H9 (cell line): ENCODE results near the gene CD52. TPM values are rescaled to one million over a fixed set of nuclear protein-coding genes. Genes with fewer than 3 reads are reported as not detected.
A peak's percentile ranks its signal among the peaks of the same experiment; 100 is the strongest.

Experiments
- DNase-seq: peaks from one replicate; pipeline ENCODE4 v3.0.0-alpha.2; 2017
- H2AFZ ChIP-seq: one replicate; pipeline ENCODE4 v1.6.1; 2013; ENCODE audit warnings: mild to moderate bottlenecking, low read length, control low read depth, moderate library complexity
- H2AK5ac ChIP-seq: 2 replicates; pipeline ENCODE4 v1.6.1; 2013; ENCODE audit warnings: low read length, control low read depth, mixed read lengths; ENCODE audit not compliant: insufficient read length
- H2BK120ac ChIP-seq: one replicate; pipeline ENCODE4 v1.6.1; 2013; ENCODE audit warnings: low read depth, mild to moderate bottlenecking, low read length, control low read depth, inconsistent platforms; ENCODE audit not compliant: poor library complexity, severe bottlenecking
- H2BK12ac ChIP-seq: 2 replicates; pipeline ENCODE4 v1.6.1; 2013; ENCODE audit warnings: low read length, control low read depth, mixed read lengths, low read depth; ENCODE audit not compliant: insufficient read length
- H2BK15ac ChIP-seq: 2 replicates; pipeline ENCODE4 v1.6.1; 2013; ENCODE audit warnings: low read depth, low read length, control low read depth
- H2BK20ac ChIP-seq: one replicate; pipeline ENCODE4 v1.6.1; 2013; ENCODE audit warnings: low read depth, mild to moderate bottlenecking, low read length, control low read depth, inconsistent platforms; ENCODE audit not compliant: poor library complexity, severe bottlenecking
- H2BK5ac ChIP-seq: 2 replicates; pipeline ENCODE4 v1.6.1; 2013; ENCODE audit warnings: low read length, control low read depth, mixed read lengths; ENCODE audit not compliant: insufficient read length
- H3K14ac ChIP-seq: 2 replicates; pipeline ENCODE4 v1.6.1; 2013; ENCODE audit warnings: low read length, control low read depth; ENCODE audit not compliant: insufficient read depth
- H3K18ac ChIP-seq: 2 replicates; pipeline ENCODE4 v1.6.1; 2013; ENCODE audit warnings: low read depth, mild to moderate bottlenecking, mixed read lengths, low read length, control low read depth; ENCODE audit not compliant: insufficient read length
- H3K23ac ChIP-seq: 2 replicates; pipeline ENCODE4 v1.6.1; 2013; ENCODE audit warnings: low read length, control low read depth, mixed read lengths, low read depth; ENCODE audit not compliant: insufficient read length
- H3K23me2 ChIP-seq: 2 replicates; pipeline ENCODE4 v1.6.1; 2013; ENCODE audit warnings: low read depth, mild to moderate bottlenecking, mixed read lengths, low read length, control low read depth; ENCODE audit not compliant: insufficient read length, poor library complexity, severe bottlenecking
- H3K27ac ChIP-seq: 2 replicates; pipeline ENCODE4 v1.5.1; 2013; ENCODE audit warnings: low read length, control low read depth, mixed read lengths, low read depth; ENCODE audit not compliant: insufficient read length
- H3K27me3 ChIP-seq: 2 replicates; pipeline ENCODE4 v1.6.1; 2013; ENCODE audit warnings: low read length, control low read depth, inconsistent platforms; ENCODE audit not compliant: insufficient read depth
- H3K4ac ChIP-seq: 2 replicates; pipeline ENCODE4 v1.6.1; 2013; ENCODE audit warnings: low read depth, mild to moderate bottlenecking, control low read depth, inconsistent platforms, low read length, moderate library complexity
- H3K4me1 ChIP-seq: 2 replicates; pipeline ENCODE4 v1.6.1; 2013; ENCODE audit warnings: low read length, control low read depth, inconsistent platforms; ENCODE audit not compliant: insufficient read depth
- H3K4me2 ChIP-seq: 2 replicates; pipeline ENCODE4 v1.6.1; 2013; ENCODE audit warnings: low read length, control low read depth, mixed read lengths; ENCODE audit not compliant: insufficient read length, insufficient read depth
- H3K56ac ChIP-seq: 2 replicates; pipeline ENCODE4 v1.6.1; 2013; ENCODE audit warnings: low read depth, mild to moderate bottlenecking, mixed read lengths, low read length, control low read depth; ENCODE audit not compliant: insufficient read length
- H3K79me1 ChIP-seq: 2 replicates; pipeline ENCODE4 v1.6.1; 2013; ENCODE audit warnings: low read depth, mild to moderate bottlenecking, moderate library complexity, low read length, control low read depth, inconsistent platforms; ENCODE audit not compliant: insufficient read depth, poor library complexity, severe bottlenecking
- H3K79me2 ChIP-seq: 2 replicates; pipeline ENCODE4 v1.6.1; 2013; ENCODE audit warnings: low read length, control low read depth, inconsistent platforms; ENCODE audit not compliant: insufficient read depth
- H3K9ac ChIP-seq: 2 replicates; pipeline ENCODE4 v1.6.1; 2013; ENCODE audit warnings: low read length, control low read depth, mixed read lengths; ENCODE audit not compliant: insufficient read length; ENCODE audit errors: extremely low read depth
- H3K9me3 ChIP-seq: one replicate; pipeline ENCODE4 v1.6.1; 2013; ENCODE audit warnings: low read depth, low read length, inconsistent platforms; ENCODE audit not compliant: control insufficient read depth
- H3T11ph ChIP-seq: one replicate; pipeline ENCODE4 v1.6.1; 2013; ENCODE audit warnings: mild to moderate bottlenecking, low read length, control low read depth, inconsistent platforms
- H4K20me1 ChIP-seq: one replicate; pipeline ENCODE4 v1.6.1; 2013; ENCODE audit not compliant: control insufficient read depth, insufficient read length, insufficient read depth
- H4K5ac ChIP-seq: 2 replicates; pipeline ENCODE4 v1.6.1; 2013; ENCODE audit warnings: low read depth, mild to moderate bottlenecking, mixed read lengths, low read length, control low read depth; ENCODE audit not compliant: insufficient read length
- H4K8ac ChIP-seq: replicated peaks from 2 replicates; pipeline ENCODE4 v1.6.1; 2013; ENCODE audit warnings: low read length, control low read depth, mixed read lengths, low read depth; ENCODE audit not compliant: insufficient read length
- H4K91ac ChIP-seq: 2 replicates; pipeline ENCODE4 v1.6.1; 2013; ENCODE audit warnings: low read depth, mild to moderate bottlenecking, moderate library complexity, mixed read lengths, low read length, control low read depth; ENCODE audit not compliant: insufficient read length
- H3K27ac Mint-ChIP-seq, 3 experiments: 2 replicates in 2 of 3; 3 replicates in 1 of 3; pipeline ENCODE4 v1.8.0; 2020 to 2021; ENCODE audit warnings: mixed read lengths in 3 of 3, mild to moderate bottlenecking in 1 of 3, moderate library complexity in 1 of 3
- H3K27me3 Mint-ChIP-seq: 2 replicates; pipeline ENCODE4 v1.8.0; 2021; ENCODE audit warnings: low read depth, mild to moderate bottlenecking, moderate library complexity, mixed read lengths
- H3K36me3 Mint-ChIP-seq, 3 experiments: 2 replicates in 2 of 3; 3 replicates in 1 of 3; pipeline ENCODE4 v1.8.0; 2020 to 2021; ENCODE audit warnings: low read depth in 3 of 3, mixed read lengths in 3 of 3; ENCODE audit not compliant: insufficient read depth in 1 of 3
- H3K4me1 Mint-ChIP-seq, 2 experiments: 2 replicates each; pipeline ENCODE4 v1.8.0; 2020; ENCODE audit warnings: mixed read lengths in 2 of 2
- H3K4me3 Mint-ChIP-seq, 2 experiments: 2 replicates in 1 of 2; 3 replicates in 1 of 2; pipeline ENCODE4 v1.8.0; 2020 to 2021; ENCODE audit warnings: mild to moderate bottlenecking in 2 of 2, mixed read lengths in 2 of 2, moderate library complexity in 1 of 2
- H3K9me3 Mint-ChIP-seq, 2 experiments: 2 replicates in 1 of 2; 3 replicates in 1 of 2; pipeline ENCODE4 v1.8.0; 2020; ENCODE audit warnings: mild to moderate bottlenecking in 2 of 2, mixed read lengths in 2 of 2, moderate library complexity in 1 of 2
- WGBS: extraction: QIAGEN DNeasy Blood & Tissue Kit; methylation state at CpG from one replicate; pipeline ENCODE4 v1.1.7; 2013; ENCODE audit warnings: missing lambda C conversion rate, low lambda C conversion rate, mixed read lengths; ENCODE audit not compliant: insufficient read length; ENCODE audit errors: extremely low coverage; 5-methylcytosine and 5-hydroxymethylcytosine counted together
- total RNA-seq: library from RNA; stranded (reverse); gene quantifications from 2 replicates; pipeline ENCODE4 v1.2.1, GENCODE V29; 2021
- TF ChIP-seq, protein P1 (sequence below): fragments of 200-600 bp; sonication (generic); conservative IDR thresholded peaks from 3 replicates; pipeline ENCODE4 v1.8.0; 2021; ENCODE audit warnings: antibody characterized with exemption, mild to moderate bottlenecking

CD52 gene
- total RNA-seq, 1 experiment from 2014 or later = 4.1 TPM

GRCh38 chr1:26296340-26297056, 21.3 kb upstream of the CD52 start:
- Histone ChIP-seq H2AFZ (no peak overlapping the region), H3K4me1 (no peaks in the 10 kb centered on the region), H3K23ac (no peak overlapping the region), H2BK120ac (no peak overlapping the region), H4K8ac (no peak overlapping the region), H2AK5ac (no peak overlapping the region), H2BK12ac (no peak overlapping the region), H2BK5ac (no peak overlapping the region), H2BK15ac (no peak overlapping the region), H3K23me2 (no peaks in the 10 kb centered on the region), H3K18ac (no peak overlapping the region), H4K20me1 (no peaks in the 10 kb centered on the region), H3K56ac (no peak overlapping the region), H3K27me3 (no peaks in the 10 kb centered on the region), H2BK20ac (no peak overlapping the region), H3K14ac (no peak overlapping the region), H3K79me2 (no peaks in the 10 kb centered on the region), H3K4me2 (no peak overlapping the region), H3K27ac (no peak overlapping the region), H4K91ac (no peak overlapping the region), H3K79me1 (no peaks in the 10 kb centered on the region), H3T11ph (no peak overlapping the region), H3K9me3 (no peaks in the 10 kb centered on the region), H4K5ac (no peak overlapping the region), H3K4ac (no peak overlapping the region), H3K9ac (no peak overlapping the region)
- Mint-ChIP-seq H3K9me3 (no peaks in the 10 kb centered on the region), H3K4me3 (no peak overlapping the region), H3K4me1 (peaks cover 4 to 8% of the 10 kb centered on the region in 2 experiments; a peak in 2 of 4 replicates), H3K36me3 (peaks cover 0 to 2% (median 0%) of the 10 kb centered on the region in 3 experiments; a peak in 1 of 7 replicates), H3K27me3 (0 out of 2 replicates have a peak, but pooled peaks cover 2% of the 10 kb centered on the region), H3K27ac (peak overlapping the region; percentile 49 to 60 (median 50); a peak in 4 of 7 replicates)
- no peak for DNase-seq
- no CpG with 5 or more reads among the region's 16 CpGs for WGBS
- TF ChIP-seq, protein P1, sequence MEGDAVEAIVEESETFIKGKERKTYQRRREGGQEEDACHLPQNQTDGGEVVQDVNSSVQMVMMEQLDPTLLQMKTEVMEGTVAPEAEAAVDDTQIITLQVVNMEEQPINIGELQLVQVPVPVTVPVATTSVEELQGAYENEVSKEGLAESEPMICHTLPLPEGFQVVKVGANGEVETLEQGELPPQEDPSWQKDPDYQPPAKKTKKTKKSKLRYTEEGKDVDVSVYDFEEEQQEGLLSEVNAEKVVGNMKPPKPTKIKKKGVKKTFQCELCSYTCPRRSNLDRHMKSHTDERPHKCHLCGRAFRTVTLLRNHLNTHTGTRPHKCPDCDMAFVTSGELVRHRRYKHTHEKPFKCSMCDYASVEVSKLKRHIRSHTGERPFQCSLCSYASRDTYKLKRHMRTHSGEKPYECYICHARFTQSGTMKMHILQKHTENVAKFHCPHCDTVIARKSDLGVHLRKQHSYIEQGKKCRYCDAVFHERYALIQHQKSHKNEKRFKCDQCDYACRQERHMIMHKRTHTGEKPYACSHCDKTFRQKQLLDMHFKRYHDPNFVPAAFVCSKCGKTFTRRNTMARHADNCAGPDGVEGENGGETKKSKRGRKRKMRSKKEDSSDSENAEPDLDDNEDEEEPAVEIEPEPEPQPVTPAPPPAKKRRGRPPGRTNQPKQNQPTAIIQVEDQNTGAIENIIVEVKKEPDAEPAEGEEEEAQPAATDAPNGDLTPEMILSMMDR = no peak
